IMR-90 (cell line): ENCODE measurements around the gene GANC.

Experiments
- BHLHE40 ChIP-seq: fragments of 150-350 bp; IDR thresholded peaks from 2 replicates; pipeline ENCODE4 v1.6.1; 2016; ENCODE audit warnings: mild to moderate bottlenecking, low read depth, low read length
- POLR2A ChIP-seq: IDR thresholded peaks from 2 replicates; pipeline ENCODE4 v1.6.1; 2012; ENCODE audit warnings: mild to moderate bottlenecking, low read depth, low read length
- TF ChIP-seq, protein P1 (sequence below): conservative IDR thresholded peaks from 2 replicates; pipeline ENCODE4 v1.5.1; 2012; ENCODE audit warnings: mild to moderate bottlenecking, low read depth, low read length, improper control_type of control experiment

DNA sequence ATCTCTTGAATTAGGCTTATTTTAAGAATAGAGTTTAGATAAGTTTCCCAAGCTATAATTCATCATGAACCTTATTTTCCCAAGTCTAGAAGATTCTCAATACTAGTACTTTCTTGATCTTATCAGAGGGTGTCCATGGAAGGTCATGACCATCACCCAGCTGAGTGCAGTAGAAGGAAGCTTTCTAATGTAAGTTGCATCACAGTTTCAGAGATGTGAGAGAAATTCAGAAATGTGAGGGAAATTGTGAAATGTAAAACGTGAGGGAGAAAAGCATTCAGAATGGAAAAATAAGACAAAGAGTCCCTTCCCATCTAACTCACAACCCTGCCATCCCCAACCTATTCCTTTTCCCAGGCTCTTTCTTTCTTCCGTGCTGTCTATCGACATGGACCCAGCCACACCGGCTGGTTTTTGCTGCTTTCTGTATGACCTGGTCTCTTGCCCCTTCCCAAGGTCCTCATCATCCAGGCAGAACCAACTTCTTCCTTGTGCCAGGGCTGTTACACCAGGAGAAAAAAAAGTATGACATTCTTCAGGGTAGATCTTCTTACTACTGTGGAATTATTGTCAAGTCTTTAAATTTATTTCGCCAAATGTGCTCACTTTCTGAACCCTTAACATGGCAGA, 93.0 kb downstream of the GANC start:
- TF ChIP-seq BHLHE40, result no peak
- no peak for TF ChIP-seq POLR2A
- TF ChIP-seq, protein P1, sequence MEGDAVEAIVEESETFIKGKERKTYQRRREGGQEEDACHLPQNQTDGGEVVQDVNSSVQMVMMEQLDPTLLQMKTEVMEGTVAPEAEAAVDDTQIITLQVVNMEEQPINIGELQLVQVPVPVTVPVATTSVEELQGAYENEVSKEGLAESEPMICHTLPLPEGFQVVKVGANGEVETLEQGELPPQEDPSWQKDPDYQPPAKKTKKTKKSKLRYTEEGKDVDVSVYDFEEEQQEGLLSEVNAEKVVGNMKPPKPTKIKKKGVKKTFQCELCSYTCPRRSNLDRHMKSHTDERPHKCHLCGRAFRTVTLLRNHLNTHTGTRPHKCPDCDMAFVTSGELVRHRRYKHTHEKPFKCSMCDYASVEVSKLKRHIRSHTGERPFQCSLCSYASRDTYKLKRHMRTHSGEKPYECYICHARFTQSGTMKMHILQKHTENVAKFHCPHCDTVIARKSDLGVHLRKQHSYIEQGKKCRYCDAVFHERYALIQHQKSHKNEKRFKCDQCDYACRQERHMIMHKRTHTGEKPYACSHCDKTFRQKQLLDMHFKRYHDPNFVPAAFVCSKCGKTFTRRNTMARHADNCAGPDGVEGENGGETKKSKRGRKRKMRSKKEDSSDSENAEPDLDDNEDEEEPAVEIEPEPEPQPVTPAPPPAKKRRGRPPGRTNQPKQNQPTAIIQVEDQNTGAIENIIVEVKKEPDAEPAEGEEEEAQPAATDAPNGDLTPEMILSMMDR, result no peak
